ENCODE measurements around the gene SYPL2.

DNA sequence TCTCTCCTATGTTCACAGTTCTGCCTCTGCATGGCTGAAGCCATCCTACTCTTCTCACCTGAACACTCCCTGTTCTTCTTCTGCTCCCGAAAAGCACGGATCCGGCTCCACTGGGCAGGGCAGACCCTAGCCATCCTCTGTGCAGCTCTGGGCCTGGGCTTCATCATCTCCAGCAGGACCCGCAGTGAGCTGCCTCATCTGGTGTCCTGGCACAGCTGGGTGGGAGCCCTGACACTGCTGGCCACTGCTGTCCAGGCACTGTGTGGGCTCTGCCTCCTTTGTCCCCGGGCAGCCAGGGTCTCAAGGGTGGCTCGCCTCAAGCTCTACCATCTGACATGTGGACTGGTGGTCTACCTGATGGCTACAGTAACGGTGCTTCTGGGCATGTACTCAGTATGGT lies 29.4 kb downstream of the SYPL2 start:
- TF ChIP-seq, protein P1, sequence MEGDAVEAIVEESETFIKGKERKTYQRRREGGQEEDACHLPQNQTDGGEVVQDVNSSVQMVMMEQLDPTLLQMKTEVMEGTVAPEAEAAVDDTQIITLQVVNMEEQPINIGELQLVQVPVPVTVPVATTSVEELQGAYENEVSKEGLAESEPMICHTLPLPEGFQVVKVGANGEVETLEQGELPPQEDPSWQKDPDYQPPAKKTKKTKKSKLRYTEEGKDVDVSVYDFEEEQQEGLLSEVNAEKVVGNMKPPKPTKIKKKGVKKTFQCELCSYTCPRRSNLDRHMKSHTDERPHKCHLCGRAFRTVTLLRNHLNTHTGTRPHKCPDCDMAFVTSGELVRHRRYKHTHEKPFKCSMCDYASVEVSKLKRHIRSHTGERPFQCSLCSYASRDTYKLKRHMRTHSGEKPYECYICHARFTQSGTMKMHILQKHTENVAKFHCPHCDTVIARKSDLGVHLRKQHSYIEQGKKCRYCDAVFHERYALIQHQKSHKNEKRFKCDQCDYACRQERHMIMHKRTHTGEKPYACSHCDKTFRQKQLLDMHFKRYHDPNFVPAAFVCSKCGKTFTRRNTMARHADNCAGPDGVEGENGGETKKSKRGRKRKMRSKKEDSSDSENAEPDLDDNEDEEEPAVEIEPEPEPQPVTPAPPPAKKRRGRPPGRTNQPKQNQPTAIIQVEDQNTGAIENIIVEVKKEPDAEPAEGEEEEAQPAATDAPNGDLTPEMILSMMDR (IDR thresholded peaks at IDR 0.05): no peak
- no peak for TF ChIP-seq POLR2A (IDR thresholded peaks at IDR 0.05)

All from uterus (tissue), 2 donors.